WERI-Rb-1 (cell line): ENCODE results near the gene CALD1.

Experiments
- DNase-seq: peaks from one replicate; pipeline ENCODE4 v3.0.0-alpha.2; 2020
- H3K27ac ChIP-seq: fragments of 250-450 bp; sonication (Bioruptor Pico); 2 replicates; pipeline ENCODE4 v1.5.1; 2020; ENCODE audit warnings: mild to moderate bottlenecking, moderate library complexity
- H3K27me3 ChIP-seq: fragments of 250-450 bp; sonication (Bioruptor Pico); 2 replicates; pipeline ENCODE4 v1.5.1; 2021; ENCODE audit warnings: mild to moderate bottlenecking, low read depth, moderate library complexity; ENCODE audit not compliant: insufficient read depth, severe bottlenecking
- H3K36me3 ChIP-seq: fragments of 250-450 bp; sonication (Bioruptor Pico); 2 replicates; pipeline ENCODE4 v1.5.1; 2020; ENCODE audit warnings: mild to moderate bottlenecking, moderate library complexity
- H3K4me3 ChIP-seq: 2 replicates; pipeline ENCODE4 v1.5.1; 2011; ENCODE audit warnings: low read depth, mild to moderate bottlenecking, control low read depth, low read length
- H3K9me3 ChIP-seq: fragments of 250-450 bp; sonication (Bioruptor Pico); 2 replicates; pipeline ENCODE4 v1.5.1; 2021; ENCODE audit warnings: mild to moderate bottlenecking, moderate library complexity; ENCODE audit not compliant: severe bottlenecking
- TF ChIP-seq, protein P1 (sequence below): IDR thresholded peaks from 2 replicates; pipeline ENCODE4 v1.5.1; 2011; ENCODE audit warnings: low read depth, mild to moderate bottlenecking, control low read depth, inconsistent platforms, low read length

Gene CALD1

DNA sequence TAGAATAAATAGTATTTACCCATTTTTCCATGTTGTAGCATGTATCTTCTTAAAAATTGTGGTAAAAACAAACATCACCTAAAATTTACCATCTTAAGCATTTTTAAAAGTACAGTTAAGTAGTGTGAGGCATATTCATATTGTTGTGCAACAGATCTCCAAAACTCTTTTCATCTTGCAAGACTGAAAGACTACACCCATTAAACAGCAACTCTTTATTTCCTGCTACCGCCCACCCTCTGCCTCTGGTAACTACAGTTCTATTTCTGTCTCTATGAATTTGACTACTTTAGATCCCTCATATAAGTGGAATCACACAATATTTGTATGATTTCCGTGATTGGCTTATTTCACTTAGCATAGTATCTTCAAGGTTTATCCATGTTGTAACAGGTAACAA lies 166.8 kb downstream of the CALD1 start:
- TF ChIP-seq, protein P1, sequence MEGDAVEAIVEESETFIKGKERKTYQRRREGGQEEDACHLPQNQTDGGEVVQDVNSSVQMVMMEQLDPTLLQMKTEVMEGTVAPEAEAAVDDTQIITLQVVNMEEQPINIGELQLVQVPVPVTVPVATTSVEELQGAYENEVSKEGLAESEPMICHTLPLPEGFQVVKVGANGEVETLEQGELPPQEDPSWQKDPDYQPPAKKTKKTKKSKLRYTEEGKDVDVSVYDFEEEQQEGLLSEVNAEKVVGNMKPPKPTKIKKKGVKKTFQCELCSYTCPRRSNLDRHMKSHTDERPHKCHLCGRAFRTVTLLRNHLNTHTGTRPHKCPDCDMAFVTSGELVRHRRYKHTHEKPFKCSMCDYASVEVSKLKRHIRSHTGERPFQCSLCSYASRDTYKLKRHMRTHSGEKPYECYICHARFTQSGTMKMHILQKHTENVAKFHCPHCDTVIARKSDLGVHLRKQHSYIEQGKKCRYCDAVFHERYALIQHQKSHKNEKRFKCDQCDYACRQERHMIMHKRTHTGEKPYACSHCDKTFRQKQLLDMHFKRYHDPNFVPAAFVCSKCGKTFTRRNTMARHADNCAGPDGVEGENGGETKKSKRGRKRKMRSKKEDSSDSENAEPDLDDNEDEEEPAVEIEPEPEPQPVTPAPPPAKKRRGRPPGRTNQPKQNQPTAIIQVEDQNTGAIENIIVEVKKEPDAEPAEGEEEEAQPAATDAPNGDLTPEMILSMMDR: no peak
- no peak for DNase-seq
- H3K9me3 ChIP-seq: no peaks in the 10 kb centered on the region
- peaks cover 9% of the 10 kb centered on the region for H3K36me3 ChIP-seq
- no peak overlapping the region for H3K4me3 ChIP-seq
- no peaks in the 10 kb centered on the region for H3K27me3 ChIP-seq
- H3K27ac ChIP-seq: no peak overlapping the region

DNA sequence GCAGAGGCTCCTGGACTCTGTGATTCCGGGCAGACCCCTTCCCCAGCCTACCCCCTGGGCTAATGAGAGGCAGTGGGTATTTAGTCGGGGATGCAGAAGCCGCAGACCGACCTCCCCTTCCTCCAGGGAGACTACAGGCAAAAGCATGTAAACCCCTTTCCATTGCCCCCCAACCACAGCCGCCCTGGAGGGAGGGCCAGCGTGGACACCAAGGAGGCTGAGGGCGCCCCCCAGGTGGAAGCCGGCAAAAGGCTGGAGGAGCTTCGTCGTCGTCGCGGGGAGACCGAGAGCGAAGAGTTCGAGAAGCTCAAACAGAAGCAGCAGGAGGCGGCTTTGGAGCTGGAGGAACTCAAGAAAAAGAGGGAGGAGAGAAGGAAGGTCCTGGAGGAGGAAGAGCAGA lies 167.9 kb downstream of the CALD1 start:
- Histone ChIP-seq H3K27me3 (no peaks in the 10 kb centered on the region), H3K9me3 (no peaks in the 10 kb centered on the region), H3K4me3 (no peak overlapping the region), H3K36me3 (peaks cover 9% of the 10 kb centered on the region), H3K27ac (no peak overlapping the region)
- TF ChIP-seq, protein P1: no peak
- no peak for DNase-seq

DNA sequence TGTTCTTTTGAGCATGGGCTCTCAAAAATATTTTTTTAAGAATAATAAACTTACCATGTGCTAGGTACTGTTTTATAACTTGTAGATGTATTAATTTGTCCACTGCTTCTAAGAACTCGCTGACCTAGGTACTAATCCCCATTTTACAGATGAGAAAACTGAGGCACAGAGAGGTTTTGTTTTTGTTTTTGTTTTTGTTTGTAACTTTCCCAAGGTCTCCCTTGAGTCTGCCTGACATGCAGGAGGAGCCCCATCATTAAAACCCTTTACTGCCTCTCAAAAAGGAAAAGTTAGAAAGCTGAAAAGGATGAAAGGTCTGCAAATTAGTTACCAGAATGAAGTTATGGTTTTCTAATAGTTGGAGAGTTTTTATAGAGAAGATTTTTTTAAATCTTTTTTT lies 168.4 kb downstream of the CALD1 start:
- Histone ChIP-seq H3K27ac (no peak overlapping the region), H3K4me3 (no peak overlapping the region), H3K27me3 (no peaks in the 10 kb centered on the region), H3K9me3 (no peaks in the 10 kb centered on the region), H3K36me3 (peaks cover 9% of the 10 kb centered on the region)
- DNase-seq: no peak
- TF ChIP-seq, protein P1: no peak

DNA sequence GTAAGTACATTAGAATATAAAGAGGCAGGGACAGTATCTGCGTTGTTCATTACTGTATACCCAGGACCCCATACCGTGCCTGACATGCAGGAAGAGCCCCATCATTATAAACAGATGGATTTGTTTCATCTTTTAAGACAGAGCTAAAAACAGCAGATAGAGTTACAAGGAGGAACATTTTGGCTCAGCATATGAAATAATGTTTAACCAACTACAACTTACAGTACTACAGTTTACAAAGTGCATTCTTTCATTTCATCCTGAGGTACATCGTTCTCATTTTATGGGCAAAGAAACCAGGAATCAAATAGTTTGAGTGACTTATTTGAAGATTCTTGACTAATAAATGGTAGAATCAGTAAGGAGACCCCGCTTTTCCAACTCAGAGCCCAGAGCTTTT lies 168.8 kb downstream of the CALD1 start:
- TF ChIP-seq, protein P1: no peak
- Histone ChIP-seq H3K27ac (no peak overlapping the region), H3K36me3 (peaks cover 9% of the 10 kb centered on the region), H3K9me3 (no peaks in the 10 kb centered on the region), H3K27me3 (no peaks in the 10 kb centered on the region), H3K4me3 (no peak overlapping the region)
- no peak for DNase-seq

DNA sequence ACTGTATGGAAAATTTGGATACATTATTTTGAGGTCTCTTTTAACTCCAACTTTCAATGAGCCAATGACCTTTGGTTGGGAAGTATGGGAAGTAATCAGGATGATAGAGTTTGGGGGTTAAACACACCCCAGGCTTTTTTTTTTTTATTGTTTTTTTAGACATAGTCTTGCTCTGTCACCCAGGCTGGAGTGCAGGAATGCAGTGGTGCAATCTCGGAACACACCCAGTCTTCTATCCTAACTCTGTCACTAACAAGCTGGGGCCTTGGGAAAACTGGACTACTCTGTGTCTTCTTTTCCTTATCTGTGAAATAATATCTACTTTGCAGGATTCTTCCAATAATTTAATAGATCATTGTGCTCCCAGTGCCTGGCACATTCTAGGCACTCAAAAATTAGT lies 169.3 kb downstream of the CALD1 start:
- H3K36me3 ChIP-seq: peaks cover 9% of the 10 kb centered on the region

DNA sequence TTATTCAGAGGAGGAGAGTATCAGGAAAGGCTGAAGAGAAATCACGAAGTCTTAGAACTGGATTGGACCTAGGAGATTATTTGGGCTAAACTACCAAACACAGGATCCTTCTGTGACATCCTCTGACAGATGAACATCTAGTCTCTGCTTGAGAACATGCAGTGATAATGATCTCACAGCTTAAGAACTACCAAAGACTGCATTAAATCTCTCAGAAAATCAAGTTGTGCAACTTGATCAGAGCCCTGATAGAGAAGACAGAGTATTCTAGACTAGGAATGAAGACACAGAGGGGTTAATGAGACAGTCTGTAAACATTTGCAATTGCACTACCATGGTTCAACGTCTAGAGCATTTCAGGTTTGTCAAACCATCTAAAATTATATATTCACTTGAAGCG lies 169.7 kb downstream of the CALD1 start:
- Histone ChIP-seq H3K27ac (no peak overlapping the region), H3K9me3 (no peaks in the 10 kb centered on the region), H3K27me3 (no peaks in the 10 kb centered on the region), H3K36me3 (peaks cover 9% of the 10 kb centered on the region), H3K4me3 (no peak overlapping the region)
- TF ChIP-seq, protein P1: no peak
- no peak for DNase-seq

More for the DNA sequence above, 169.3 kb downstream of the CALD1 start:
- Histone ChIP-seq H3K27me3 (no peaks in the 10 kb centered on the region), H3K4me3 (no peak overlapping the region), H3K9me3 (no peaks in the 10 kb centered on the region), H3K27ac (no peak overlapping the region)
- DNase-seq: no peak
- TF ChIP-seq, protein P1: no peak
